GM23338 (cell line): ENCODE measurements around the gene AGFG1. TPM values are rescaled to one million over a fixed set of nuclear protein-coding genes. Genes with fewer than 3 reads are reported as not detected.

Experiments
- ATAC-seq: fragments of 200-7000 bp; cut with Tn5 transposase; 3 replicates; pipeline ENCODE4 v1.9.1; 2020
- DNase-seq: peaks from one replicate; pipeline ENCODE4 v3.0.0-alpha.2; 2015; ENCODE audit warnings: low spot score
- H2AFZ ChIP-seq: fragments of 200-600 bp; sonication (generic); 2 replicates; pipeline ENCODE4 v1.8.0; 2016; ENCODE audit warnings: antibody characterized with exemption, mild to moderate bottlenecking, moderate library complexity
- H3F3A ChIP-seq: fragments of 200-600 bp; sonication (generic); replicated peaks from 2 replicates; pipeline ENCODE4 v1.8.0; 2017; ENCODE audit warnings: antibody characterized with exemption, mixed run types, low read depth
- H3K27ac ChIP-seq: fragments of 200-600 bp; sonication (generic); 2 replicates; pipeline ENCODE4 v1.6.1; 2016; ENCODE audit warnings: low read depth
- H3K27me3 ChIP-seq: fragments of 200-600 bp; sonication (generic); 2 replicates; pipeline ENCODE4 v1.8.0; 2016; ENCODE audit warnings: mild to moderate bottlenecking, mixed run types, moderate library complexity; ENCODE audit not compliant: insufficient read depth
- H3K36me3 ChIP-seq: fragments of 200-600 bp; sonication (generic); 2 replicates; pipeline ENCODE4 v1.8.0; 2016; ENCODE audit warnings: mild to moderate bottlenecking; ENCODE audit not compliant: insufficient read depth
- H3K4me1 ChIP-seq: fragments of 200-600 bp; sonication (generic); 2 replicates; pipeline ENCODE4 v1.8.0; 2016; ENCODE audit warnings: mild to moderate bottlenecking, moderate library complexity; ENCODE audit not compliant: insufficient read depth
- H3K4me2 ChIP-seq: fragments of 200-600 bp; sonication (generic); 2 replicates; pipeline ENCODE4 v1.7.1; 2017; ENCODE audit warnings: mixed run types
- H3K4me3 ChIP-seq: fragments of 200-600 bp; sonication (generic); 2 replicates; pipeline ENCODE4 v1.6.1; 2016; ENCODE audit warnings: mixed run types
- H3K79me2 ChIP-seq: fragments of 200-600 bp; sonication (generic); replicated peaks from 2 replicates; pipeline ENCODE4 v1.8.0; 2017; ENCODE audit warnings: mild to moderate bottlenecking; ENCODE audit not compliant: insufficient read depth
- H3K9me2 ChIP-seq: fragments of 200-600 bp; sonication (generic); 2 replicates; pipeline ENCODE4 v1.8.0; 2017; ENCODE audit not compliant: insufficient read depth
- H4K20me1 ChIP-seq: fragments of 200-600 bp; sonication (generic); replicated peaks from 2 replicates; pipeline ENCODE4 v1.8.0; 2017; ENCODE audit warnings: mild to moderate bottlenecking; ENCODE audit not compliant: insufficient read depth
- H3K27ac Mint-ChIP-seq: 2 replicates; pipeline ENCODE4 v1.8.0; 2020; ENCODE audit warnings: inconsistent platforms, mild to moderate bottlenecking, moderate library complexity, mixed read lengths
- H3K27me3 Mint-ChIP-seq: 3 replicates; pipeline ENCODE4 v1.8.0; 2022; ENCODE audit warnings: low read depth, mild to moderate bottlenecking, moderate library complexity, mixed read lengths, inconsistent platforms; ENCODE audit not compliant: insufficient read depth, poor library complexity
- H3K36me3 Mint-ChIP-seq: 3 replicates; pipeline ENCODE4 v1.8.0; 2021; ENCODE audit warnings: low read depth, mild to moderate bottlenecking, inconsistent platforms, moderate library complexity, mixed read lengths
- H3K4me1 Mint-ChIP-seq: 3 replicates; pipeline ENCODE4 v1.8.0; 2020; ENCODE audit warnings: mild to moderate bottlenecking, inconsistent platforms, mixed read lengths
- H3K4me3 Mint-ChIP-seq: 3 replicates; pipeline ENCODE4 v1.8.0; 2021; ENCODE audit warnings: moderate library complexity, mild to moderate bottlenecking, inconsistent platforms, mixed read lengths
- H3K9me3 Mint-ChIP-seq: 3 replicates; pipeline ENCODE4 v1.8.0; 2020; ENCODE audit warnings: moderate library complexity, mild to moderate bottlenecking, inconsistent platforms, mixed read lengths
- EZH2phosphoT487 ChIP-seq: fragments of 200-600 bp; sonication (generic); IDR thresholded peaks from one replicate; pipeline ENCODE4 v1.8.1; 2018; ENCODE audit warnings: antibody characterized with exemption; ENCODE audit not compliant: unreplicated experiment
- JUNB ChIP-seq: IDR thresholded peaks from one replicate; pipeline ENCODE4 v1.6.1; 2016; ENCODE audit warnings: antibody characterized with exemption; ENCODE audit not compliant: unreplicated experiment
- ZNF114 ChIP-seq: fragments of 250-450 bp; sonication (Bioruptor Pico); IDR thresholded peaks from 2 replicates; pipeline ENCODE4 v1.5.0; 2020; ENCODE audit warnings: mild to moderate bottlenecking, moderate library complexity
- ZNF331 ChIP-seq: fragments of 250-450 bp; sonication (Bioruptor Pico); IDR thresholded peaks from 2 replicates; pipeline ENCODE4 v1.5.0; 2020; ENCODE audit warnings: low read depth, mild to moderate bottlenecking, moderate library complexity
- polyA plus RNA-seq: library from polyadenylated mRNA; unstranded; fragments of >200 nt; fragmentation: Nextera tagmentation; extraction: Ambion mirVana; gene quantifications from 2 replicates; pipeline ENCODE4 v1.2.1, GENCODE V29; 2016
- total RNA-seq: library from RNA; depleted of rRNA; stranded (reverse); fragments of >200 nt; shearing (Covaris generic); gene quantifications from 2 replicates; pipeline ENCODE4 v1.2.3, GENCODE V29; 2014
- TF ChIP-seq, protein P1 (sequence below): IDR thresholded peaks from one replicate; pipeline ENCODE4 v1.6.1; 2018; ENCODE audit warnings: antibody characterized with exemption; ENCODE audit not compliant: unreplicated experiment
- TF ChIP-seq, protein P2 (sequence below): fragments of 250-450 bp; sonication (Bioruptor Pico); IDR thresholded peaks from 2 replicates; pipeline ENCODE4 v1.5.0; 2020; ENCODE audit warnings: mild to moderate bottlenecking, moderate library complexity

The AGFG1 gene
- total and polyA plus RNA-seq, 2 experiments from 2014 or later: 14.5 to 113 TPM

- TF ChIP-seq, protein P1, sequence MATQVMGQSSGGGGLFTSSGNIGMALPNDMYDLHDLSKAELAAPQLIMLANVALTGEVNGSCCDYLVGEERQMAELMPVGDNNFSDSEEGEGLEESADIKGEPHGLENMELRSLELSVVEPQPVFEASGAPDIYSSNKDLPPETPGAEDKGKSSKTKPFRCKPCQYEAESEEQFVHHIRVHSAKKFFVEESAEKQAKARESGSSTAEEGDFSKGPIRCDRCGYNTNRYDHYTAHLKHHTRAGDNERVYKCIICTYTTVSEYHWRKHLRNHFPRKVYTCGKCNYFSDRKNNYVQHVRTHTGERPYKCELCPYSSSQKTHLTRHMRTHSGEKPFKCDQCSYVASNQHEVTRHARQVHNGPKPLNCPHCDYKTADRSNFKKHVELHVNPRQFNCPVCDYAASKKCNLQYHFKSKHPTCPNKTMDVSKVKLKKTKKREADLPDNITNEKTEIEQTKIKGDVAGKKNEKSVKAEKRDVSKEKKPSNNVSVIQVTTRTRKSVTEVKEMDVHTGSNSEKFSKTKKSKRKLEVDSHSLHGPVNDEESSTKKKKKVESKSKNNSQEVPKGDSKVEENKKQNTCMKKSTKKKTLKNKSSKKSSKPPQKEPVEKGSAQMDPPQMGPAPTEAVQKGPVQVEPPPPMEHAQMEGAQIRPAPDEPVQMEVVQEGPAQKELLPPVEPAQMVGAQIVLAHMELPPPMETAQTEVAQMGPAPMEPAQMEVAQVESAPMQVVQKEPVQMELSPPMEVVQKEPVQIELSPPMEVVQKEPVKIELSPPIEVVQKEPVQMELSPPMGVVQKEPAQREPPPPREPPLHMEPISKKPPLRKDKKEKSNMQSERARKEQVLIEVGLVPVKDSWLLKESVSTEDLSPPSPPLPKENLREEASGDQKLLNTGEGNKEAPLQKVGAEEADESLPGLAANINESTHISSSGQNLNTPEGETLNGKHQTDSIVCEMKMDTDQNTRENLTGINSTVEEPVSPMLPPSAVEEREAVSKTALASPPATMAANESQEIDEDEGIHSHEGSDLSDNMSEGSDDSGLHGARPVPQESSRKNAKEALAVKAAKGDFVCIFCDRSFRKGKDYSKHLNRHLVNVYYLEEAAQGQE: no peak
- TF ChIP-seq, protein P2, sequence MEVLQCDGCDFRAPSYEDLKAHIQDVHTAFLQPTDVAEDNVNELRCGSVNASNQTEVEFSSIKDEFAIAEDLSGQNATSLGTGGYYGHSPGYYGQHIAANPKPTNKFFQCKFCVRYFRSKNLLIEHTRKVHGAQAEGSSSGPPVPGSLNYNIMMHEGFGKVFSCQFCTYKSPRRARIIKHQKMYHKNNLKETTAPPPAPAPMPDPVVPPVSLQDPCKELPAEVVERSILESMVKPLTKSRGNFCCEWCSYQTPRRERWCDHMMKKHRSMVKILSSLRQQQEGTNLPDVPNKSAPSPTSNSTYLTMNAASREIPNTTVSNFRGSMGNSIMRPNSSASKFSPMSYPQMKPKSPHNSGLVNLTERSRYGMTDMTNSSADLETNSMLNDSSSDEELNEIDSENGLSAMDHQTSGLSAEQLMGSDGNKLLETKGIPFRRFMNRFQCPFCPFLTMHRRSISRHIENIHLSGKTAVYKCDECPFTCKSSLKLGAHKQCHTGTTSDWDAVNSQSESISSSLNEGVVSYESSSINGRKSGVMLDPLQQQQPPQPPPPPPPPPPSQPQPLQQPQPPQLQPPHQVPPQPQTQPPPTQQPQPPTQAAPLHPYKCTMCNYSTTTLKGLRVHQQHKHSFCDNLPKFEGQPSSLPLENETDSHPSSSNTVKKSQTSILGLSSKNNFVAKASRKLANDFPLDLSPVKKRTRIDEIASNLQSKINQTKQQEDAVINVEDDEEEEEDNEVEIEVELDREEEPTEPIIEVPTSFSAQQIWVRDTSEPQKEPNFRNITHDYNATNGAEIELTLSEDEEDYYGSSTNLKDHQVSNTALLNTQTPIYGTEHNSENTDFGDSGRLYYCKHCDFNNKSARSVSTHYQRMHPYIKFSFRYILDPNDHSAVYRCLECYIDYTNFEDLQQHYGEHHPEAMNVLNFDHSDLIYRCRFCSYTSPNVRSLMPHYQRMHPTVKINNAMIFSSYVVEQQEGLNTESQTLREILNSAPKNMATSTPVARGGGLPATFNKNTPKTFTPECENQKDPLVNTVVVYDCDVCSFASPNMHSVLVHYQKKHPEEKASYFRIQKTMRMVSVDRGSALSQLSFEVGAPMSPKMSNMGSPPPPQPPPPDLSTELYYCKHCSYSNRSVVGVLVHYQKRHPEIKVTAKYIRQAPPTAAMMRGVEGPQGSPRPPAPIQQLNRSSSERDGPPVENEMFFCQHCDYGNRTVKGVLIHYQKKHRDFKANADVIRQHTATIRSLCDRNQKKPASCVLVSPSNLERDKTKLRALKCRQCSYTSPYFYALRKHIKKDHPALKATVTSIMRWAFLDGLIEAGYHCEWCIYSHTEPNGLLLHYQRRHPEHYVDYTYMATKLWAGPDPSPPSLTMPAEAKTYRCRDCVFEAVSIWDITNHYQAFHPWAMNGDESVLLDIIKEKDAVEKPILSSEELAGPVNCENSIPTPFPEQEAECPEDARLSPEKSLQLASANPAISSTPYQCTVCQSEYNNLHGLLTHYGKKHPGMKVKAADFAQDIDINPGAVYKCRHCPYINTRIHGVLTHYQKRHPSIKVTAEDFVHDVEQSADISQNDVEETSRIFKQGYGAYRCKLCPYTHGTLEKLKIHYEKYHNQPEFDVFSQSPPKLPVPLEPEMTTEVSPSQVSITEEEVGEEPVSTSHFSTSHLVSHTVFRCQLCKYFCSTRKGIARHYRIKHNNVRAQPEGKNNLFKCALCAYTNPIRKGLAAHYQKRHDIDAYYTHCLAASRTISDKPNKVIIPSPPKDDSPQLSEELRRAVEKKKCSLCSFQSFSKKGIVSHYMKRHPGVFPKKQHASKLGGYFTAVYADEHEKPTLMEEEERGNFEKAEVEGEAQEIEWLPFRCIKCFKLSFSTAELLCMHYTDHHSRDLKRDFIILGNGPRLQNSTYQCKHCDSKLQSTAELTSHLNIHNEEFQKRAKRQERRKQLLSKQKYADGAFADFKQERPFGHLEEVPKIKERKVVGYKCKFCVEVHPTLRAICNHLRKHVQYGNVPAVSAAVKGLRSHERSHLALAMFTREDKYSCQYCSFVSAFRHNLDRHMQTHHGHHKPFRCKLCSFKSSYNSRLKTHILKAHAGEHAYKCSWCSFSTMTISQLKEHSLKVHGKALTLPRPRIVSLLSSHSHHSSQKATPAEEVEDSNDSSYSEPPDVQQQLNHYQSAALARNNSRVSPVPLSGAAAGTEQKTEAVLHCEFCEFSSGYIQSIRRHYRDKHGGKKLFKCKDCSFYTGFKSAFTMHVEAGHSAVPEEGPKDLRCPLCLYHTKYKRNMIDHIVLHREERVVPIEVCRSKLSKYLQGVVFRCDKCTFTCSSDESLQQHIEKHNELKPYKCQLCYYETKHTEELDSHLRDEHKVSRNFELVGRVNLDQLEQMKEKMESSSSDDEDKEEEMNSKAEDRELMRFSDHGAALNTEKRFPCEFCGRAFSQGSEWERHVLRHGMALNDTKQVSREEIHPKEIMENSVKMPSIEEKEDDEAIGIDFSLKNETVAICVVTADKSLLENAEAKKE (CRISPR knock-in tag): no peak
- no peak for TF ChIP-seq EZH2phosphoT487
- TF ChIP-seq JUNB: no peak
- TF ChIP-seq ZNF331 (CRISPR knock-in tag): no peak
- TF ChIP-seq ZNF114 (CRISPR knock-in tag): no peak
- no peak for ATAC-seq
- Histone ChIP-seq H3K4me1 (peaks cover 8% of the 10 kb centered on the region; the same call in 1 of the 2 replicates), H3K27ac (no peak overlapping the region), H3K4me2 (peak overlapping the region; percentile 29; the same call in 1 of the 2 replicates), H4K20me1 (no peaks in the 10 kb centered on the region), H3K36me3 (no peaks in the 10 kb centered on the region), H2AFZ (peak overlapping the region; percentile 69; the same call in 1 of the 2 replicates), H3K27me3 (no peaks in the 10 kb centered on the region), H3K79me2 (no peaks in the 10 kb centered on the region), H3K4me3 (no peak overlapping the region), H3K9me2 (no peaks in the 10 kb centered on the region), H3F3A (no peaks in the 10 kb centered on the region)
- H3K36me3 Mint-ChIP-seq: no peaks in the 10 kb centered on the region
- H3K4me3 Mint-ChIP-seq: no peak overlapping the region
- H3K27me3 Mint-ChIP-seq: peaks cover 5% of the 10 kb centered on the region
- DNase-seq: no peak
- peaks cover 18% of the 10 kb centered on the region for H3K4me1 Mint-ChIP-seq
- no peak overlapping the region for H3K27ac Mint-ChIP-seq
- H3K9me3 Mint-ChIP-seq: no peaks in the 10 kb centered on the region
Observed at GRCh38 chr2:227464361-227464760, 7.6 kb upstream of the AGFG1 start.
